Ishikawa (cell line): Measurements from ENCODE around the gene SNORC.

Experiments
- CEBPB ChIP-seq: IDR thresholded peaks from 2 replicates; pipeline ENCODE4 v1.6.1; 2012
- CREB1 ChIP-seq: IDR thresholded peaks from 2 replicates; pipeline ENCODE4 v1.6.1; 2012; ENCODE audit warnings: low read depth
- EGR1 ChIP-seq: IDR thresholded peaks from 2 replicates; pipeline ENCODE4 v1.6.1; 2012
- EP300 ChIP-seq: IDR thresholded peaks from 2 replicates; pipeline ENCODE4 v1.6.1; 2012; ENCODE audit warnings: borderline replicate concordance
- FOXM1 ChIP-seq: IDR thresholded peaks from 2 replicates; pipeline ENCODE4 v1.6.1; 2012; ENCODE audit warnings: low read depth, borderline replicate concordance
- MAX ChIP-seq: IDR thresholded peaks from 2 replicates; pipeline ENCODE4 v1.6.1; 2012
- NFIC ChIP-seq: IDR thresholded peaks from 2 replicates; pipeline ENCODE4 v1.6.1; 2012
- RAD21 ChIP-seq: IDR thresholded peaks from 2 replicates; pipeline ENCODE4 v1.6.1; 2012; ENCODE audit warnings: low read depth
- REST ChIP-seq: IDR thresholded peaks from 2 replicates; pipeline ENCODE4 v1.6.1; 2012; ENCODE audit warnings: low read depth, mild to moderate bottlenecking
- TAF1 ChIP-seq: IDR thresholded peaks from 2 replicates; pipeline ENCODE4 v1.6.1; 2012; ENCODE audit warnings: low read depth, mild to moderate bottlenecking
- TCF12 ChIP-seq: IDR thresholded peaks from 2 replicates; pipeline ENCODE4 v1.6.1; 2012; ENCODE audit warnings: low read depth
- USF1 ChIP-seq: IDR thresholded peaks from 2 replicates; pipeline ENCODE4 v1.6.1; 2012
- YY1 ChIP-seq: IDR thresholded peaks from 2 replicates; pipeline ENCODE4 v1.6.1; 2012; ENCODE audit warnings: low read depth
- ZBTB7A ChIP-seq: IDR thresholded peaks from 2 replicates; pipeline ENCODE4 v1.6.1; 2012; ENCODE audit warnings: low read depth

- no peak for TF ChIP-seq EP300
- TF ChIP-seq MAX, result no peak
- TF ChIP-seq TAF1, result no peak
- TF ChIP-seq RAD21, result no peak
- no peak for TF ChIP-seq REST
- no peak for TF ChIP-seq EGR1
- TF ChIP-seq TCF12, result no peak
- no peak for TF ChIP-seq USF1
- no peak for TF ChIP-seq CEBPB
- TF ChIP-seq YY1, result no peak
- TF ChIP-seq CREB1, result no peak
- TF ChIP-seq FOXM1, result no peak
- TF ChIP-seq NFIC, result no peak
- TF ChIP-seq ZBTB7A, result no peak
Measured at GRCh38 chr2:232835687-232836208, 34.3 kb upstream of the SNORC start.
